Keratinocyte (primary cell): Measurements from ENCODE around the gene PPCS. TPM values are rescaled to one million over a fixed set of nuclear protein-coding genes. Genes with fewer than 3 reads are reported as not detected.

Source experiments
- DNase-seq: peaks from one replicate; pipeline ENCODE4 v3.0.0-alpha.2; 2011; ENCODE audit warnings: low read depth, missing footprints, low spot score
- FAIRE-seq: peaks from 2 replicates; lab custom pipeline; 2011; peaks lifted over from hg19 to GRCh38; lab: Jason Lieb, UNC
- H2AFZ ChIP-seq: 2 replicates; pipeline ENCODE4 v1.6.0; 2012; ENCODE audit warnings: low read length, control low read depth, inconsistent platforms; ENCODE audit not compliant: control insufficient read depth
- H3K27ac ChIP-seq: 2 replicates; pipeline ENCODE4 v1.5.1; 2011; ENCODE audit warnings: low read length; ENCODE audit not compliant: control insufficient read depth, insufficient read depth
- H3K27me3 ChIP-seq: 3 replicates; pipeline ENCODE4 v1.6.0; 2011; ENCODE audit warnings: low read length; ENCODE audit not compliant: control insufficient read depth, insufficient read depth; ENCODE audit errors: extremely low read depth
- H3K36me3 ChIP-seq, 2 experiments: 2 replicates in 1 of 2; 3 replicates in 1 of 2; pipeline ENCODE4 v1.5.1; 2011; ENCODE audit warnings: low read length in 2 of 2, mild to moderate bottlenecking in 1 of 2; ENCODE audit not compliant: control insufficient read depth in 2 of 2, insufficient read depth in 2 of 2; ENCODE audit errors: extremely low read depth in 1 of 2
- H3K4me1 ChIP-seq: 3 replicates; pipeline ENCODE4 v1.5.1; 2011; ENCODE audit warnings: low read length; ENCODE audit not compliant: control insufficient read depth, insufficient read depth; ENCODE audit errors: extremely low read depth
- H3K4me2 ChIP-seq: 3 replicates; pipeline ENCODE4 v1.6.0; 2011; ENCODE audit warnings: low read depth, low read length; ENCODE audit not compliant: control insufficient read depth, insufficient read depth; ENCODE audit errors: extremely low read depth
- H3K4me3 ChIP-seq, 3 experiments: fragments of 200-600 bp in 1 of 3; sonication (generic) in 1 of 3; 2 replicates in 2 of 3; 3 replicates in 1 of 3; pipeline ENCODE4 v1.5.1; 2011 to 2016; ENCODE audit warnings: low read length in 3 of 3, mild to moderate bottlenecking in 3 of 3, control low read depth in 2 of 3, inconsistent platforms in 1 of 3, low read depth in 1 of 3, mixed read lengths in 1 of 3, mixed run types in 1 of 3, moderate library complexity in 1 of 3; ENCODE audit not compliant: control insufficient read depth in 2 of 3, insufficient read depth in 2 of 3; ENCODE audit errors: extremely low read depth in 1 of 3
- H3K79me2 ChIP-seq: 2 replicates; pipeline ENCODE4 v1.6.0; 2012; ENCODE audit warnings: low read length; ENCODE audit not compliant: control insufficient read depth, insufficient read depth
- H3K9ac ChIP-seq: 3 replicates; pipeline ENCODE4 v1.6.0; 2011; ENCODE audit warnings: low read length; ENCODE audit not compliant: control insufficient read depth, insufficient read depth; ENCODE audit errors: extremely low read depth
- H3K9me1 ChIP-seq: 3 replicates; pipeline ENCODE4 v1.6.0; 2011; ENCODE audit warnings: low read length; ENCODE audit not compliant: control insufficient read depth, insufficient read depth; ENCODE audit errors: extremely low read depth
- H3K9me3 ChIP-seq: 2 replicates; pipeline ENCODE4 v1.5.1; 2012; ENCODE audit warnings: low read depth, low read length; ENCODE audit not compliant: control insufficient read depth
- H4K20me1 ChIP-seq: 3 replicates; pipeline ENCODE4 v1.6.0; 2011; ENCODE audit warnings: low read length; ENCODE audit not compliant: control insufficient read depth, insufficient read depth; ENCODE audit errors: extremely low read depth
- CTCF ChIP-seq, 3 experiments: IDR thresholded peaks in 1 of 3; conservative IDR thresholded peaks in 1 of 3; optimal IDR thresholded peaks in 1 of 3; 2 replicates in 2 of 3; 3 replicates in 1 of 3; pipeline versions ENCODE3 to v1.5.1; 2011; ENCODE audit warnings: low read length in 3 of 3, mild to moderate bottlenecking in 3 of 3, moderate library complexity in 2 of 3, control low read depth in 1 of 3, inconsistent platforms in 1 of 3; ENCODE audit not compliant: insufficient read depth in 2 of 3; ENCODE audit errors: extremely low read depth in 1 of 3
- EZH2 ChIP-seq: IDR thresholded peaks from one replicate; pipeline ENCODE4 v1.6.1; 2012; ENCODE audit warnings: inconsistent platforms, mild to moderate bottlenecking, low read length, moderate library complexity
- dilution Hi-C: fragments of 300-500 bp; cut with MboI; formaldehyde crosslinking; loops from one replicate; pipeline ENCODE4 v1.7.0; 2020; ENCODE audit warnings: low sequenced_read_pairs; ENCODE audit not compliant: extremely low pct_ligation_motif_present
- polyA plus RNA-seq, 5 experiments: library from polyadenylated mRNA; depleted of rRNA in 3 of 5; stranded (reverse) in 3 of 5; stranded (forward) in 1 of 5; unstranded in 1 of 5; fragments of >200 nt; gene quantifications; 1 replicate in 1 of 5; 2 replicates in 3 of 5; 3 replicates in 1 of 5; pipeline versions ENCODE4 v1.2.1 to v1.2.3, GENCODE V29; 2011 to 2012; ENCODE audit warnings: missing spikeins in 2 of 5, low read depth in 1 of 5, low replicate concordance in 1 of 5

PPCS gene
- polyA plus RNA-seq, 1 donor (not counting 4 experiments of a cell fraction or from before 2014, with no cell fraction given) = 47.3 TPM

GRCh38 chr1:42427240-42427639, 29.1 kb upstream of the PPCS start:
- DNase-seq = no peak
- peaks cover 3% of the 10 kb centered on the region for H3K27me3 ChIP-seq
- H3K9me3 ChIP-seq = no peaks in the 10 kb centered on the region
- no peak overlapping the region for H3K27ac ChIP-seq
- H4K20me1 ChIP-seq = no peaks in the 10 kb centered on the region
- no peak overlapping the region for H3K4me2 ChIP-seq
- dilution Hi-C loops = no loop called here
- H3K4me1 ChIP-seq = no peaks in the 10 kb centered on the region
- TF ChIP-seq CTCF (optimal IDR thresholded peaks at IDR 0.05 in 1 of 3, IDR thresholded peaks at IDR 0.05 in 1 of 3, conservative IDR thresholded peaks at IDR 0.05 in 1 of 3; ENCODE audit: extremely low read depth in 1 of 3, insufficient read depth in 2 of 3, low read length in 3 of 3) = no peak
- no peak for TF ChIP-seq EZH2
- H3K4me3 ChIP-seq = no peak overlapping the region
- FAIRE-seq = no peak
- no peaks in the 10 kb centered on the region for H3K9me1 ChIP-seq
- H3K79me2 ChIP-seq = no peaks in the 10 kb centered on the region
- no peak overlapping the region for H3K9ac ChIP-seq
- H2AFZ ChIP-seq = no peak overlapping the region
- H3K36me3 ChIP-seq = no peaks in the 10 kb centered on the region

GRCh38 chr1:42429603-42430002, 26.7 kb upstream of the PPCS start:
- Histone ChIP-seq H3K9me1 (no peaks in the 10 kb centered on the region), H4K20me1 (no peaks in the 10 kb centered on the region), H3K27me3 (no peaks in the 10 kb centered on the region), H3K4me3 (no peak overlapping the region), H3K9ac (no peak overlapping the region), H3K79me2 (no peaks in the 10 kb centered on the region), H3K4me1 (no peaks in the 10 kb centered on the region), H2AFZ (no peak overlapping the region), H3K27ac (no peak overlapping the region), H3K36me3 (no peaks in the 10 kb centered on the region), H3K4me2 (no peak overlapping the region), H3K9me3 (no peaks in the 10 kb centered on the region)
- no peak for TF ChIP-seq CTCF (optimal IDR thresholded peaks at IDR 0.05 in 1 of 3, IDR thresholded peaks at IDR 0.05 in 1 of 3, conservative IDR thresholded peaks at IDR 0.05 in 1 of 3; ENCODE audit: extremely low read depth in 1 of 3, insufficient read depth in 2 of 3, low read length in 3 of 3)
- TF ChIP-seq EZH2 = no peak
- no peak for DNase-seq
- dilution Hi-C loops = no loop called here
- FAIRE-seq = no peak
